SK-N-SH (cell line): ENCODE measurements around the gene FPR1.

Experiments used
- EZH2phosphoT487 ChIP-seq: fragments of 200-600 bp; sonication (generic); IDR thresholded peaks from 2 replicates; pipeline ENCODE4 v1.6.1; 2017; ENCODE audit warnings: low read depth, mixed run types, mild to moderate bottlenecking, antibody characterized with exemption, moderate library complexity, borderline replicate concordance
- FOXM1 ChIP-seq: IDR thresholded peaks from 2 replicates; pipeline ENCODE4 v1.4.0; 2012; ENCODE audit warnings: low read depth, mild to moderate bottlenecking
- NFIC ChIP-seq: IDR thresholded peaks from 2 replicates; pipeline ENCODE4 v1.4.0; 2012; ENCODE audit warnings: borderline replicate concordance
- NRF1 ChIP-seq: IDR thresholded peaks from 2 replicates; pipeline ENCODE4 v1.6.1; 2012; ENCODE audit warnings: low read depth, mild to moderate bottlenecking, low read length
- TAF1 ChIP-seq: IDR thresholded peaks from 2 replicates; pipeline ENCODE4 v1.6.1; 2012; ENCODE audit warnings: low read depth, mild to moderate bottlenecking, low read length, moderate library complexity, borderline replicate concordance
- TF ChIP-seq, protein P1 (sequence below): IDR thresholded peaks from 2 replicates; pipeline ENCODE4 v1.4.0; 2012; ENCODE audit warnings: low read depth, borderline replicate concordance
- TF ChIP-seq, protein P2 (sequence below): fragments of 200-600 bp; sonication (generic); IDR thresholded peaks from 2 replicates; pipeline ENCODE4 v1.6.1; 2017; ENCODE audit warnings: antibody characterized with exemption, mild to moderate bottlenecking, moderate library complexity
- TF ChIP-seq, protein P3 (sequence below): fragments of 150-350 bp; IDR thresholded peaks from 2 replicates; pipeline ENCODE4 v1.6.1; 2017; ENCODE audit warnings: antibody characterized with exemption, low read length, low read depth, borderline replicate concordance

- TF ChIP-seq, protein P1, sequence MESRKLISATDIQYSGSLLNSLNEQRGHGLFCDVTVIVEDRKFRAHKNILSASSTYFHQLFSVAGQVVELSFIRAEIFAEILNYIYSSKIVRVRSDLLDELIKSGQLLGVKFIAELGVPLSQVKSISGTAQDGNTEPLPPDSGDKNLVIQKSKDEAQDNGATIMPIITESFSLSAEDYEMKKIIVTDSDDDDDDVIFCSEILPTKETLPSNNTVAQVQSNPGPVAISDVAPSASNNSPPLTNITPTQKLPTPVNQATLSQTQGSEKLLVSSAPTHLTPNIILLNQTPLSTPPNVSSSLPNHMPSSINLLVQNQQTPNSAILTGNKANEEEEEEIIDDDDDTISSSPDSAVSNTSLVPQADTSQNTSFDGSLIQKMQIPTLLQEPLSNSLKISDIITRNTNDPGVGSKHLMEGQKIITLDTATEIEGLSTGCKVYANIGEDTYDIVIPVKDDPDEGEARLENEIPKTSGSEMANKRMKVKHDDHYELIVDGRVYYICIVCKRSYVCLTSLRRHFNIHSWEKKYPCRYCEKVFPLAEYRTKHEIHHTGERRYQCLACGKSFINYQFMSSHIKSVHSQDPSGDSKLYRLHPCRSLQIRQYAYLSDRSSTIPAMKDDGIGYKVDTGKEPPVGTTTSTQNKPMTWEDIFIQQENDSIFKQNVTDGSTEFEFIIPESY, result no peak
- TF ChIP-seq NRF1, result no peak
- TF ChIP-seq, protein P2, sequence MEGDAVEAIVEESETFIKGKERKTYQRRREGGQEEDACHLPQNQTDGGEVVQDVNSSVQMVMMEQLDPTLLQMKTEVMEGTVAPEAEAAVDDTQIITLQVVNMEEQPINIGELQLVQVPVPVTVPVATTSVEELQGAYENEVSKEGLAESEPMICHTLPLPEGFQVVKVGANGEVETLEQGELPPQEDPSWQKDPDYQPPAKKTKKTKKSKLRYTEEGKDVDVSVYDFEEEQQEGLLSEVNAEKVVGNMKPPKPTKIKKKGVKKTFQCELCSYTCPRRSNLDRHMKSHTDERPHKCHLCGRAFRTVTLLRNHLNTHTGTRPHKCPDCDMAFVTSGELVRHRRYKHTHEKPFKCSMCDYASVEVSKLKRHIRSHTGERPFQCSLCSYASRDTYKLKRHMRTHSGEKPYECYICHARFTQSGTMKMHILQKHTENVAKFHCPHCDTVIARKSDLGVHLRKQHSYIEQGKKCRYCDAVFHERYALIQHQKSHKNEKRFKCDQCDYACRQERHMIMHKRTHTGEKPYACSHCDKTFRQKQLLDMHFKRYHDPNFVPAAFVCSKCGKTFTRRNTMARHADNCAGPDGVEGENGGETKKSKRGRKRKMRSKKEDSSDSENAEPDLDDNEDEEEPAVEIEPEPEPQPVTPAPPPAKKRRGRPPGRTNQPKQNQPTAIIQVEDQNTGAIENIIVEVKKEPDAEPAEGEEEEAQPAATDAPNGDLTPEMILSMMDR, result no peak
- no peak for TF ChIP-seq NFIC
- TF ChIP-seq, protein P3, sequence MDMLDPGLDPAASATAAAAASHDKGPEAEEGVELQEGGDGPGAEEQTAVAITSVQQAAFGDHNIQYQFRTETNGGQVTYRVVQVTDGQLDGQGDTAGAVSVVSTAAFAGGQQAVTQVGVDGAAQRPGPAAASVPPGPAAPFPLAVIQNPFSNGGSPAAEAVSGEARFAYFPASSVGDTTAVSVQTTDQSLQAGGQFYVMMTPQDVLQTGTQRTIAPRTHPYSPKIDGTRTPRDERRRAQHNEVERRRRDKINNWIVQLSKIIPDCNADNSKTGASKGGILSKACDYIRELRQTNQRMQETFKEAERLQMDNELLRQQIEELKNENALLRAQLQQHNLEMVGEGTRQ, result no peak
- TF ChIP-seq EZH2phosphoT487, result no peak
- no peak for TF ChIP-seq TAF1
- no peak for TF ChIP-seq FOXM1
These were observed 21.3 kb upstream of the FPR1 start for GRCh38 chr19:51772977-51773376.
